HG03159 (cell line): Measurements from ENCODE around the gene EIF2D.
"Not testable (repeated sequence)": the region's sequence is repeated elsewhere in the genome, so short reads cannot be mapped to it uniquely, and the experiment has no call there.

Experiments used
- ATAC-seq: cut with Tn5 transposase; IDR thresholded peaks from one replicate; pipeline ENCODE4 v1.9.1; 2021; ENCODE audit warnings: mild to moderate bottlenecking, moderate library complexity; ENCODE audit not compliant: unreplicated experiment

EIF2D gene, protein sequence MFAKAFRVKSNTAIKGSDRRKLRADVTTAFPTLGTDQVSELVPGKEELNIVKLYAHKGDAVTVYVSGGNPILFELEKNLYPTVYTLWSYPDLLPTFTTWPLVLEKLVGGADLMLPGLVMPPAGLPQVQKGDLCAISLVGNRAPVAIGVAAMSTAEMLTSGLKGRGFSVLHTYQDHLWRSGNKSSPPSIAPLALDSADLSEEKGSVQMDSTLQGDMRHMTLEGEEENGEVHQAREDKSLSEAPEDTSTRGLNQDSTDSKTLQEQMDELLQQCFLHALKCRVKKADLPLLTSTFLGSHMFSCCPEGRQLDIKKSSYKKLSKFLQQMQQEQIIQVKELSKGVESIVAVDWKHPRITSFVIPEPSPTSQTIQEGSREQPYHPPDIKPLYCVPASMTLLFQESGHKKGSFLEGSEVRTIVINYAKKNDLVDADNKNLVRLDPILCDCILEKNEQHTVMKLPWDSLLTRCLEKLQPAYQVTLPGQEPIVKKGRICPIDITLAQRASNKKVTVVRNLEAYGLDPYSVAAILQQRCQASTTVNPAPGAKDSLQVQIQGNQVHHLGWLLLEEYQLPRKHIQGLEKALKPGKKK

DNA sequence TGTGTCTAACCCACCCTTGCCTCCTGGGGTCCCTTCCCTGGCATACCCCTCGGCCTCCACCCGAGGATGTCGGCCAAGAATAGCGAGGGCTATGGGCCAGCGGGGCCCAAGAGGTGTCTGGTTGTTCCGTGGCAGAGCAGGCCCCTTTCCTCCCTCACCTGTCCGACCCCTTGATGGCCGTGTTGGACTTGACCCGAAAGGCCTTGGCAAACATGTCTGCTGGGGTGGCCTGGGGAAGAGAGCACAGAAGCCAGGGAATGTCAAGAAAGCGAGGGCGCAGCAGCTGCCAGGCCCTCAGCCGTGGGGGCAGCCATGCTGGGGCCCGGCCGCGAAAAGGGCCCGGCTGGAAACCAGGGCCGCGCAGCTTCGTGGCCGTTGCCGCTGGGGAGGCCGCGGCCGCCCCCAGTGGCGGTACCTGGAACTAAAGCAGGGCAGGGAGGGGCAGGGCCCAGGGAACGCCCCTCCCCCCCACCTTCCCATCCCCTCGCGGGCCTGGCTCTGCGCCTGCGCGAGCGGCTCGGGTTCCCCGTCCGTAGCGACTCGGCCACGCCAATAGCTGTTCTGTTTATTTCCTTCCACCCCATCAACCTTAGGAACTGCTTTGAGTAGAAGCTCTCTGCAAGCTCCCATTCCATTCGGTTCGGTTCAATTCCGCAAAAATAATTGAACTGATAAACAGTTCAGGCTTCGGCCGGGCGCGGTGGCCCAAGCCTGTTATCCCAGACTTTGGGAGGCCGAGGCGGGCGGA lies at the start of gene EIF2D:
TSS of gene EIF2D (minus strand) at position 337 of the 748 bp plus-strand sequence. CDS start at position 214, 123 bp downstream.
- peak; percentile 85 for ATAC-seq

DNA sequence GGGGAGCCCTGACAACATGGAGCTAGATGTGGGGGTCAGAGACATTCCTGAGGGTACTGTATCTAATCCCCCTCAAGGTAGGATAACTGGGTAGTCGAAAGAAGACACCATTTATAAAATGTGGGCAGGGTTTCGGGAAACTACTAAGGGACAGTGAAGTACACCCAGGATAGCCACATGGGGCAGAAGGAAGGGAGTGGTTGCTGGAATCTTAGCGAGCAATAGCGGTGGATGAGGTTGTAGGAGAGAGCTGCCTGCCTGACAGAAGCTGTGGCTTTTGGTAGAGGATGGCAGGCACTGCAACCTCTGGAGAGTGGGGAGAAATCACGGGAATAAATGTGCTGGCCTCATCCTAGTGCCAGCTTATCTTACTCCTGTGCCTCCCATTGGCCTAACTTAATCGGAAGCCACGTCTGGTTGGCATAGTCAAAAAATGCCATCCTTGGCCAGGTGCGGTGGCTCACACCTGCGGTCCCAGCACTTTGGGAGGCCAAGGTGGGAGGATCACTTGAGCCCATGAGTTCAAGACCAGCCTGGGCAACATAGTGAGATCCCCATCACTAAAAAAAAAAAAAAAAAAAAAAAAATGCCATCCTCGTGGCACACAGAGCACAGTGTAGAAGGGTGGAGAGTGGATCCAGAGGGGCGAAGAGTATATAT lies 49.0 kb upstream of the EIF2D start:
- no peak for ATAC-seq

DNA sequence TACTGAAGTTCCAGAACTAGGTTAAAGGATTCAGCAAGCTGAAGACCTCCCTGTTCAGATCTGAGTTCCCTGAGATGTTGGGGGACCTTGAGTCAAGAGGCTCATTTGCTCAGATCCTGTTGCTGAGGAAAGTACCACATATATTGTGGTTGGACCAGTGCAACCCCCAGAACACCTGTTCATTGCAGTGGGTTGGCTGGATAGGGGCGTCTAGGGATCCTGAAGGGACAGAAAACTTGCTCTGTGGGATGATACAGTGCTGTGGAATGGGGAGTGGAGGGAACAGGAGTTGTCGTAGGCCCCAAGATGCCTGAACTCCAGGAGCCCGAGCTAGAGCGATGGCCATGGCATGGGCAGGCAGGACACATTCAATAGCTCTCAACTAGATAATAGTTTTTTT lies 47.9 kb upstream of the EIF2D start:
- no peak for ATAC-seq

DNA sequence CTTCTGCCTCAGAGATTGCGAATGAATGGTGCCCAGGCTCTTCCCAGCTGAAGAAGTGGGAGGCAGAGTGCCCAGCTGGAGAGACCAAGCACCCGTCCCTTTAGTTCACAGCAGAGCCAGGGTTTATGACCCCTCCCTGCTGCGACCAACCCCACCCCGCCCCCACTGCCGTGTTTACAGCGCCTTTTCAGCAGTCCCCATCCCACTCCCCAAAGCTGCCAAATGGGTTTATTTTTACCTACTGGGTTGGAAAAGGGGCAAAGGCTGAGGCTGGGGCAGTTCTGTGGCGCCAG lies 46.7 kb upstream of the EIF2D start:
- ATAC-seq = no peak

DNA sequence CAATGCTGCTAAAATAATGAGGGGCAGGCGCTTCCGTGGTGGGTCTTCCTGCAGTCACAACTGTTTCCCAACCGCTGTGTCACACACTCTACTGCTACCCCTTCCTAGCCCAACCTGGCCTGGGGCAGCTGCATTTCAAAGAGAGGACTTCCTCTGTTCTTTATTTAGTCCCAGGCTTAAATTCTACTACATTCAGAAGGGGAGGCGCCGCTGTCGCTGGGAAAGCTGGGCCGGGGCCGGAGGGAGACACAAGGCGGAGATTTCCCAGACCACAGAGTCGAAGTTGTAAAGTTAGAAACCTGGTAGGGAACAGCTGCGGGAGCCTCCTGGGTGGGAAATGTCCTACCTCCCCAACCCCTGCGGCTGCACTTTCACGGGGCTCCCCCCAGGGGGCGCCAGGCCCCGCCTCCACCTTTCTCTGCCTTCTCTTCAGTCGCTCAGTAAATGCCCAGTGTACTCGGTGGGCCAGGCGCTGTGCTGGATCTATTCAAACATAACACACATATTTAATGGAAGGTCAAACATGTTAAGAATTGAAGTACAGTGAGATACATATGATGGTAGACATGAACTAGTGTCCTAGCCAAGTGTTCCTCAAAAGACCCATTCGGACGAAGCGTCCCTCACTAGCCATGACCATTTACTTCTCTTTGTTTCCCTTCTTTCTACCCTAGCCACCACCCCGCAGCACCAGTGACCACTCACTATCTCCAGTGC lies 46.2 kb upstream of the EIF2D start:
- peak; percentile 52 for ATAC-seq

DNA sequence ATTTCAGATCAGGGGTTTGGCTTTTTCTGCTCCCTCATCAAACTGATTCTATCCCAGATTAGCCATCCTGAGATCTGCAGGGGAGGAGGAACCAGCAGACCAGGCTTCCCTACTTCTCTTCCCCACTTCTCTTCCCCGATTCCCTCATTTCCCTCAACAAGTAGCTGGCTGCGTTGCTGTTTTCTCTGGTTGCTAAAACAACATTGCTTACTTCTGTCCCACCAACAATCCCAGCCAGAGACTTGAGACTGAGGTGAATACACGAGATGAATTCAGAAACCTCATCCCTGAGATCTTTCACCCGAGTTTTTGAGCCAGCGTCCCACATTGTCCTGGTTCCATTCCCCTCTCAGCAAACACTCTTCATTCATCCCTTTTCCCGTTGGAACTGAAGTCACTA lies 45.5 kb upstream of the EIF2D start:
- ATAC-seq = no peak

DNA sequence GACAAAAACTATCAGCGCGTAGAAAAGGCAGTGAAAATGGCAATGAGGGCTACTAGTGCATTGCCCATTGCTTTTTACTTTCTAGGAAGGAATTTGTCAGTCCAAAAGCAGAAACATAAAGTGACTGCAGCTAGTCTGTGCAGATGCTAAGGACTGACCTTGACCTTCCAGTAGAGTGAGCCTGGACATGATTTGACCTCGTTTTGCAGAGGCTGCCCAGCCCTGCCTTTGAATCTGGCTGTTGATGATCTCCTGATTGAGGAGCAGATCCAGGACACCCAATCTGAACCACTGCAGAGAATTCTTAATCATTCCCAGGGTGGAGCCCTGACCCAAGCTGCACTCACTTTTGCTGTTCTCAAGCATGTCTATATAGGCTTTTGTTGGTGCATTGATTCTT lies 44.7 kb upstream of the EIF2D start:
- ATAC-seq = no peak

DNA sequence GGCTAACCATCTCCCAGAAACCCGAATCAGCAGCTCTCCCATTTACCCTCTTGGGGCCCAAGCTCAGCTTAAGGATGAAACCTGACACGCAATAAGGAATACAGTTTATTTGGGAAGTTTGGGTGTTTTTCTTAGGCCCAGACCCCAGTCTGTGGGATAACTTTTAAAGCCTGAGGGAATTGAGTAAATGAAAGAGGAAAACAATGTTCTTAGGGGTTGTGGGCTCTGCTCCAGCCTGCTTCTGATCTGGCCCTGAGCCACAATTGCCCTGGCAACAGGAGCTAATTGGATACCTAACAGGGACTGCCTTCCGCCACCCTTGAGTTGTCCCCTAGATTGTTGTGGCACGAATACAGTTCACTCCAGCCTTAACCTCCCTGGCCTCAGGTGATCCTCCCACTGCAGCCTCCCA lies 43.2 kb upstream of the EIF2D start:
- no peak for ATAC-seq

DNA sequence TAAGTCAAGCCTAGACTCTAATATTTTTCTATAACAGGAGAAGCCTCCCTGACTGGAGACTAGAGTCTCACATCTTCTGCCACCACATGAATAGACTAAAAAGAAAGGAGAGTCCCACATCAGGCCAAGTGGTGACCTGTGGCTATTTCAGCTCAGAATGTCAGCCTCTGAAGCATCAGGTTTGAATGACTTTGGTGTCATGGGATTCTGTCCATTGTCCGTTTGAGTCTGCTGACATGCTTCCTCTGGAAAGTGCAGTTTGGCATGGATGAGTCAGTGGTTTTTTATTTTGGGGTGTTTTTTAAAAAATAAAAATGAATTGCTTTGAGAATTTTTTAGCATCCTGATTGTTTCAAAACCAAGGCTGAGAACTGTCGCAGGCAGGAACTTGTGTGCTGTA lies 42.6 kb upstream of the EIF2D start:
- no peak for ATAC-seq

DNA sequence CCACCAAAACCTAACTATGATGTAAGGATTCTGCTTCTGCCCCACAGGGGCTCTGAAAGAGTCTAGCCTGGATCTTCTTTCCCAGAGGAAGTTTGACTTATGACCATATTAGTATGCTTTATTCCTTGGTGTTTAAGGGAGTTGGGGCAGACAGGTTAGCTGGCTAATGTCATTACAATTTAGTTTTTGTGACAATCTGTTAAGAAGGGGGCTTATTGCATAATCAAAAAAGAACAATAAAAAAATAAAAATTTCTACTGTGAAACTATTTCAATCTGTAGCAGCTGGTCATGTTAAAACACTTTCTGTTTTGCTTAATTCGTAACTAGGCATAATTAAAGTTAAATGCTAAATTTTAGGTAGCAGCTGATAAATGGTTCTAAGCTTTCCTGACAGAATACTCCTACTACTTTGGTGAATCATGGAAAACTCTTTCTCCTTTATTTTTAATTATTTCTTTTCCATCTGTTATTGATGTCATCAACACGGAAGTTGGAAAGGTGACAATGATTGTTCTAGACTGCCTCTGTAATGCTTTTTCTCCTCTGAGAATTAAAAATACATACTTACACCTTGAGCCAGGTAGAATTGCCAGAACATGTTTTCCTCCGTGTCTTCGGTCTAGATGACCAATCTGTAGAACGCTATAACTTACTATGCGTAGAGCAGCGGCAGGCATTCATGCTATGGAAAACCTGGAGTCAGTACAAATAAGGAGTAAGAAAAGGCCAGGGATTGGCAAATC lies 41.6 kb upstream of the EIF2D start:
- ATAC-seq = no peak

DNA sequence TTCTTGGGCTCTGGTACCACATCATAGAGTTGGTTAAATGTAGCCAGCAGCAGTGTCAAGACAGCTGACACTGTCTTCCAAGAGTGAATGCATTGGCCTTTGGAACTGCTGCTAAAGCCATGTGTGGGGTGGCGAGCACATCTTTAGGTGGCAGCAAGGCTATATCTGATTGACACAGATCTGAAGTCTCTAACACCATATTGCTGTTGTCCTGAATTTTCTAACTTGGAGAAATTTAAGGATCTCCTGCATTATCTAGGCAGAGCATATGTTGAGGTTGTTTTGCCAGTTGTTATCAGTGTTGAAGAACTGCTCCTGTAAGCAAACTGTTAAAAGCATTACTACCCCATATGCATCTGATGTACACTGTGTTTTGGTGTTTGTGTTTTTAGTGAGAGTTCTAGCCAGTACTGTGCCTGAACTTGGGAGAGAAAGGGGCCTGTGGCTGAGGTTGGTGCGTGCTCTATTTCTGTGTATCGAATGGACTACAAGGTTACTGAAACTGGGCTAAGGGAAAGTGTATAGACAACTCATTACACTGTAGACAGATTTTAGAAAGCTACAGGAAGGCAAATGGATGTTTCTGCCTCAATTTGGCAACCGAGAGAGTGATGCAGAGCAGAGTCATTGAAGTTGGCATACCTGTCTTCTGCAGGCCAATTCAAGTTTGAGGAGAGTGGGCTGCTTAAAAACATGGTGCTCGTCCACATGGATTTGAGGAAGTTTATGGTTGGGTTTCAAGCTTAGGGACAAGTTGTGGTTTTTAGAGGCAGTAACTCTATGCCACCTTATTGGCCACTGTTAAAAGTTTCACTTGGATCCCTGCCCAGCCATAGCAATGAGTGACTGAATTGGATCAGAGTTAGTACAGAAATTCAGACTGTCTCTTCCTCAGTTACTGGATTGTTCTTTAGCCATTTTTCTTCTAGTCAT lies 40.0 kb upstream of the EIF2D start:
- ATAC-seq = no peak

DNA sequence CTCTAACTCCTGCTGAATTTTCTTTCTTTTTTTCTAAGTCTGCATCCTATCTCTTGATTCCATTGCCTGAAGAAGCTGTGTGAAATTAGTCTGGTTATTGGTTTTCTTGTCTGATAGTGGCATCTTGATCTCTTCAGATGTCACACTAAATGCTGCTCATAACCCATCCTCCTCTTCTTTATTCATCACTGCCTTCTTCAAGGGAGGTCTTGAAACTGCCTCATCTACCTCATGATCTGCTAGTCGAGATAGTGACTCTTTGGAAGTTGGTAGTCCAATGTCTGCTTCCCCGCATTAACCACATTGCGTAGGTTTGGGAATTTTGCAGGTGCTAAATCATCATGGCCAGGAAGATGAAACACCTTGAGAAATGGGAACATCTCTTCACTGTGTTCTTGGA lies 38.7 kb upstream of the EIF2D start:
- no peak for ATAC-seq

DNA sequence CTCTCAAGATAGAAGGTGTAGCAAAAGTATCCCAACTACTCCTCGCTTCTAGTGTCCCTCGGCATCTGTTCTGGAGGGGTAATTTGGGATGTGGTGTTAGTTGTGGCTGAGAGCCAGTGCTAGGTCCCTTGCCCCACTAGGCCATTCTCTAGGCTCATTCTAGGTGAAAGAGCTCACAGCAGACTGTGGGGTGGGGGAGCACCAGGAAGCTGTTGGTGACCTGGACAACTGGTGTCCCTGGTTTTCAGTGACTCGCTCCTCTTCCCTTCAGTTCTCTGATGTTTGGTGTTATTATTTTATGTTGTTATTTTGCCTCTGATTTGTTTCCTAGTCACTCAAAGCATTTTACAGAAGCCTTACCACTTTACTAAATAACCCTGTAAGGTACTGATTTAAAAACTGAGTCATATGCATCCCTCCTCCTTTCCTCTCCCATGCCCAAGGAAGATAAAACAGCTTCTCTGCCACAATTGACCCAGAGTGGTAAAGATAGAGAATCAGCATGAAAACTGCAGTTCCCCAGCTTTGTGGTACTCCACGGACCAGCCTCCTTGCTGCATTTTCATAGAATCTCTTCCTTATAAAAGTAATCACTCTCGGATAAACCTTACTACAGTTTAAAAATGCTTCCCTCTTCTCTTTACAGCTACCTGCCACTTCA lies 37.1 kb upstream of the EIF2D start:
- no peak for ATAC-seq

DNA sequence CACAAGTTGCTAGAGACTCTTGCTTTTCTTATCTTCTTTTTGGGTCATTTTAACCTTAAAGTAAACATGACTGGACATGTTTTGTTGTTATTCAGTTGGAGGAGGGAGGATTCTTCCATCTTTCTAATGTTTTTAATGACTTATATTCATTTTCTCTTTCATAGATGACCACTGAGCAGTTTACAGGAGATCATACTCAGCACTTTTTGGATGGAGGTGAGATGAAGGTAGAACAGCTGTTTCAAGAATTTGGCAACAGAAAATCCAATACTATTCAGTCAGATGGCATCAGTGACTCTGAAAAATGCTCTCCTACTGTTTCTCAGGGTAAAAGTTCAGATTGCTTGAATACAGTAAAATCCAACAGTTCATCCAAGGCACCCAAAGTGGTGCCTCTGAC lies 35.0 kb upstream of the EIF2D start:
- no peak for ATAC-seq

DNA sequence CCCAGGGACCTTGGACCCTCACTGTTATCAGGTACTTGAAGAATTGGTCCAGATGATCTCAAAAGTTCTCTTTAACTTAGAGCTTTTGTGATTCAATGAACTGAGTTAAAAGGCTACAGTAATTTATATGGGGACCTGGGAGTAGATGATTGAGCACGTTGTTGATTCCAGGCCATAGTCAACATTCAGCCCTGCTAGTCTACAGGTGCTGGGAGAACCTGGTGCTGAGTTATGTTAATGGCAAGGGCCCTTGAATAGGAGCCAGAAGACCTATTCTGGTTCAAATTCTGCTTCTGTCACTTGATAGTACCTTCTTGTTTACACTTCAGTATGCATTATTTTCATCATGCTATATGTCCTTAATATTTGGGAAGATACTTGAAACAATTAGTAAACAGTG lies 34.2 kb upstream of the EIF2D start:
- ATAC-seq = no peak

DNA sequence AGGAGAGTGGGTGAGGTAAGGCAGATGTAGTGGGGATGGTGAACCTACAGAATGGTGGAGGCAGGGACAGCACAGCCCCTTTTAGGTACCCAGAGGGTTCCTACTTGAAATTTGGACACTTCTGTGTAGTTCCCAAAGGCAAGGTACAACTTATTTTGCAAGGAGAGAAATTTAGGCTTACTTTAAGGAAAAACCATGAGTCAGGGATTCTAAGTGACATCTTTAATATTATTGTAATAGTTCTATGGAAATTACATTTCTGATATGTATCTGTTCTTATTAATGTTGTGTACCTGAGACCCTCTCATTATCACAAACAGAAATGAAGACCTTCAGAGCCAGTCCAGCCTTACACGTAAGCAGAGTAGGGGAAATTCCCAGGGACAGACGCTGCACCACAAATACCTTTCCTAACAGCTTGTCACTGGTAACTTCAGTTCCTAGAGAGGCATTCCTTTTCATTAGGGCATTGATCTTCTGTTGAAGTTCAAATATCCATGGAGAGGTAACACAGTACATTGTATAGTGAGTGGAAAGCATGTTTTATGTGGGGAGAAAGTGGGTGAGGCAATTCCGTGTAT lies 30.9 kb upstream of the EIF2D start:
- no peak for ATAC-seq

DNA sequence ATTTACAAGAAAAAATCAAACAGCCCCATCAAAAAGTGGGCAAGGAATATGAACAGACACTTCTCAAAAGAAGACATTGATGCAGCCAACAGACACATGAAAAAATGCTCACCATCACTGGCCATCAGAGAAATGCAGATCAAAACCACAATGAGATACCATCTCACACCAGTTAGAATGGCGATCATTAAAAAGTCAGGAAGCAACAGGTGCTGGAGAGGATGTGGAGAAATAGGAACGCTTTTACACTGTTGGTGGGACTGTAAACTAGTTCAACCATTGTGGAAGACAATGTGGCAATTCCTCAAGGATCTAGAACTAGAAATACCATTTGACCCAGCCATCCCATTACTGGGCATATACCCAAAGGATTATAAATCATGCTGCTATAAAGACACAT lies 29.8 kb upstream of the EIF2D start:
- not testable (repeated sequence) for ATAC-seq

DNA sequence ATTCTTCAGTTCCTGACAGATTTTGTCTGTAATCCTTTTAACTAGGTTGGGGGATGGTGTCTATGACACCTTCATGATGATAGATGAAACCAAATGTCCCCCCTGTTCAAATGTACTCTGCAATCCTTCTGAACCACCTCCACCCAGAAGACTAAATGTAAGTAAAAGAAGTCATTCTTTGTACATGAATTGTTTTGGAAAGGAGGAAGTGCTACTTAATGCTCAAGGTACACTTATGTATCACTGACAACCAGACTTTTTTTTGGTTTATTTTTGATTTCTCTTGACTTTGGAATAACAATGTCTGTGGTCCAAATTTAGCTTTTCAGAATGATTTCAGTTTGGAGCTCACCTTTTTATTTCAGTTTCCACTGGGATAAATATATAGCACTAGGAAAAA lies 25.3 kb upstream of the EIF2D start:
- ATAC-seq = no peak
